Endothelial cell of umbilical vein (primary cell): Measurements from ENCODE around the gene RACGAP1.

Experiments
- CTCF ChIP-seq, 2 donors: IDR thresholded peaks; 1 replicate in 1 of 2; 2 replicates in 1 of 2; pipeline ENCODE4 v1.5.1; 2011; ENCODE audit warnings: low read length in 2 of 2, mild to moderate bottlenecking in 2 of 2, moderate library complexity in 2 of 2, control low read depth in 1 of 2, inconsistent platforms in 1 of 2, low read depth in 1 of 2; ENCODE audit not compliant: insufficient read depth in 1 of 2; ENCODE audit errors: extremely low read depth in 1 of 2
- EZH2 ChIP-seq: IDR thresholded peaks from 2 replicates; pipeline ENCODE4 v1.6.1; 2012; ENCODE audit warnings: borderline replicate concordance, low read depth, mild to moderate bottlenecking, moderate library complexity, low read length, inconsistent platforms; ENCODE audit not compliant: severe bottlenecking
- GATA2 ChIP-seq: IDR thresholded peaks from 2 replicates; pipeline ENCODE4 v1.7.0; 2011; ENCODE audit warnings: low read depth, mild to moderate bottlenecking, moderate library complexity, mixed read lengths, low read length; ENCODE audit not compliant: insufficient read length, insufficient read depth
- MAX ChIP-seq: IDR thresholded peaks from 2 replicates; pipeline ENCODE4 v1.6.1; 2011; ENCODE audit not compliant: insufficient read depth, insufficient read length
- POLR2A ChIP-seq: IDR thresholded peaks from 2 replicates; pipeline ENCODE4 v1.6.1; 2012; ENCODE audit warnings: low read depth, mild to moderate bottlenecking, control low read depth, low read length
- POLR2AphosphoS5 ChIP-seq: IDR thresholded peaks from 2 replicates; pipeline ENCODE4 v1.6.1; 2012; ENCODE audit warnings: low read depth, mild to moderate bottlenecking, control low read depth, low read length, moderate library complexity; ENCODE audit not compliant: insufficient read depth

- TF ChIP-seq POLR2AphosphoS5 = peak; percentile 89
- TF ChIP-seq CTCF (IDR thresholded peaks at IDR 0.05; ENCODE audit: extremely low read depth in 1 of 2, insufficient read depth in 1 of 2, low read depth in 1 of 2, low read length in 2 of 2) = no peak
- TF ChIP-seq GATA2 = peak; percentile 23
- TF ChIP-seq POLR2A = peak; percentile 34
- no peak for TF ChIP-seq MAX
- TF ChIP-seq EZH2 = no peak
These were observed 65.4 kb downstream of the RACGAP1 start for GRCh38 chr12:49959685-49960473.
